ENCODE data around the gene DLG2. TPM values are rescaled to one million over a fixed set of nuclear protein-coding genes. Genes with fewer than 3 reads are reported as not detected.

The DLG2 gene
- total RNA-seq, 1 donor from 2014 or later, result 6.7 TPM

DNA sequence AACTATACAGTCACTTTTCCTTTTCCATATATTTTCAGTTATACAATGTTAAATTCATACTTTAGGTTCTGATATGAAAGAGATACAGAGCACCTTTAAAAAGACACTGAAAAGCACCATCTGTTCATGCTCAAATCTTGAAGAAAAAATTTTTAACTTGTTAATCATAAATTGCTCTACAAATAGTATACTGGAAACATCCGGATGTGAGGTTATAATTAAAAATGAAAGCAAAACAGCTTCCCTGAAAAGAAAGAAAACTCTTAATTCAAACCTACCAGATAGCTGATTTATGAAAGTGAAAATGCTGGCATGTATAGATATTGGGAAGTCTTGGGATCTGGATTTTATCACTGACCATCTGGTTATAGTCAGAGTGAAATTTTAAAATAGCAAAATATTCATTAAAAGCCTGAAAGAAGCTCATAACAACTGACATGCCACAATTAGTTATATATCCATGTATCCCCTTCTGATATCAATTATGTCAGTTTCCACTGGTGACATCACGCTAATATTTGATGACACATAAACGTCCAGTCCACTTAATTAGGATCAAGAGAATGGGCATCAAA, 740.0 kb downstream of the DLG2 start:
- Mint-ChIP-seq H3K4me1 (no peaks in the 10 kb centered on the region), H3K4me3 (no peak overlapping the region), H3K9me3 (no peaks in the 10 kb centered on the region), H3K27ac (no peak overlapping the region), H3K36me3 (no peaks in the 10 kb centered on the region), H3K27me3 (ENCODE audit: low read depth) (no peaks in the 10 kb centered on the region)
- TF ChIP-seq, protein P1, sequence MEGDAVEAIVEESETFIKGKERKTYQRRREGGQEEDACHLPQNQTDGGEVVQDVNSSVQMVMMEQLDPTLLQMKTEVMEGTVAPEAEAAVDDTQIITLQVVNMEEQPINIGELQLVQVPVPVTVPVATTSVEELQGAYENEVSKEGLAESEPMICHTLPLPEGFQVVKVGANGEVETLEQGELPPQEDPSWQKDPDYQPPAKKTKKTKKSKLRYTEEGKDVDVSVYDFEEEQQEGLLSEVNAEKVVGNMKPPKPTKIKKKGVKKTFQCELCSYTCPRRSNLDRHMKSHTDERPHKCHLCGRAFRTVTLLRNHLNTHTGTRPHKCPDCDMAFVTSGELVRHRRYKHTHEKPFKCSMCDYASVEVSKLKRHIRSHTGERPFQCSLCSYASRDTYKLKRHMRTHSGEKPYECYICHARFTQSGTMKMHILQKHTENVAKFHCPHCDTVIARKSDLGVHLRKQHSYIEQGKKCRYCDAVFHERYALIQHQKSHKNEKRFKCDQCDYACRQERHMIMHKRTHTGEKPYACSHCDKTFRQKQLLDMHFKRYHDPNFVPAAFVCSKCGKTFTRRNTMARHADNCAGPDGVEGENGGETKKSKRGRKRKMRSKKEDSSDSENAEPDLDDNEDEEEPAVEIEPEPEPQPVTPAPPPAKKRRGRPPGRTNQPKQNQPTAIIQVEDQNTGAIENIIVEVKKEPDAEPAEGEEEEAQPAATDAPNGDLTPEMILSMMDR (IDR thresholded peaks at IDR 0.05; ENCODE audit: unreplicated experiment), result no peak
- DNase-seq (ENCODE audit: low spot score in 2 of 2, unreplicated experiment in 2 of 2), result no peak

DNA sequence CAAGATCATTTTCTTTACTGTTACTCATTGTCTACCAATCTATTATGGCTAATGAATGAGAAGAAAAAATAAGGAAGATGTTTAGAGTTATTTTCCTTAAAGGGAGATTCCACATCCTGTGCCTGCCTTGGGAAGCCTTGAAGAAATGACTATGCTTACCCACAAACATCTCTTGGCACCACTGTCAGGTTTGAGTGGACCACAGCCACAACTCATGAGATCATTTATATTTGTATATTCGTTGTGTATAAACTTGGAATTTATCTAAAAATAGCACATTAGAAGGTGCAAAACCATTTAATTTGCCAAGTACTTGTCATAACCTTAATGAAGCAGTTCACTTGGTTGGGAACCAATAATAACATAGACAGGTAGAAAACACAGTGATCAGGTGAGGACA, 740.8 kb downstream of the DLG2 start:
- no peaks in the 10 kb centered on the region for H3K9me3 Mint-ChIP-seq
- no peaks in the 10 kb centered on the region for H3K4me1 Mint-ChIP-seq
- H3K27me3 Mint-ChIP-seq (ENCODE audit: low read depth), result no peaks in the 10 kb centered on the region
- no peak for DNase-seq (ENCODE audit: low spot score in 2 of 2, unreplicated experiment in 2 of 2)
- H3K36me3 Mint-ChIP-seq, result no peaks in the 10 kb centered on the region
- no peak overlapping the region for H3K4me3 Mint-ChIP-seq
- TF ChIP-seq, protein P1 (IDR thresholded peaks at IDR 0.05; ENCODE audit: unreplicated experiment), result no peak
- no peak overlapping the region for H3K27ac Mint-ChIP-seq

DNA sequence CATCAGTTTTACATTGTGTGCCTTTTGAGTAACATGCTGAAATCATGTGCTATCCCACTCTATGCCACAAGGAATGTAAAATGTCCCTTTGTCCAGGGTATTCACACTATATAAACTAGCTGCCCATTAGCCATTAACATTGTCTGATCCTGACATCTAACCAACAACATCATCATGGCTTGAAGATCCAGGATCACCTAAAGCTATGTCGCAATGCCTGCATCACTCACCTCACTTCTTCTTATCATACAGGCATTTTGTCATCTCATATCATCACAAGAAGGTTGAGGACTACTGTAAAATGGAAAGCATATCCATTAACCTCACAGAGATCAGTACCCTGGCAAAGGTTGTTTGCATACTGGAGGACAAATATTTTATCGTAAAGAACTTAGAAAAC, 742.3 kb downstream of the DLG2 start:
- no peaks in the 10 kb centered on the region for H3K9me3 Mint-ChIP-seq
- DNase-seq (ENCODE audit: low spot score in 2 of 2, unreplicated experiment in 2 of 2), result no peak
- no peak overlapping the region for H3K4me3 Mint-ChIP-seq
- H3K36me3 Mint-ChIP-seq, result no peaks in the 10 kb centered on the region
- no peaks in the 10 kb centered on the region for H3K27me3 Mint-ChIP-seq (ENCODE audit: low read depth)
- TF ChIP-seq, protein P1 (IDR thresholded peaks at IDR 0.05; ENCODE audit: unreplicated experiment), result no peak
- H3K4me1 Mint-ChIP-seq, result no peaks in the 10 kb centered on the region
- H3K27ac Mint-ChIP-seq, result no peak overlapping the region

DNA sequence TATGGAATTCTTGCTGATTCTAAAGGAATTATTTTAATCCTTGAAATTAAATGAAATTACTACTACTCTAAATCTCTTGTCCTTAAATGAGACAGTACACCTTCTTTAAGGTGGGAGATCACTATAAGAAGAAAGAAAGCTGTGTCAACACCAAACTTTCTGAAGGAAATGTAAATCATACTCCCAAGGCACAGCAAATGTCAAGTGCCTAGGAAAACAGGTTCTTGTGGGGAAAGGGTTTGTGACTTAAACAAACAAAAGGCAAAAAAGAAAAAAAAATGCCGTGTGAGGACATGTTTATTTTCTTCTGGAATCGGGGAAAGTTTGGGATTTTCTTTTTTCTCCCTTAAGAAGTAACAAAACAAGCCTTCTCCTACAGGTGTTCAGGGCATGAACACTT, 745.1 kb downstream of the DLG2 start:
- H3K27me3 Mint-ChIP-seq (ENCODE audit: low read depth), result no peaks in the 10 kb centered on the region
- no peaks in the 10 kb centered on the region for H3K36me3 Mint-ChIP-seq
- no peaks in the 10 kb centered on the region for H3K4me1 Mint-ChIP-seq
- H3K9me3 Mint-ChIP-seq, result peaks cover under 1% of the 10 kb centered on the region
- H3K27ac Mint-ChIP-seq, result no peak overlapping the region
- DNase-seq (ENCODE audit: low spot score in 2 of 2, unreplicated experiment in 2 of 2), result no peak
- TF ChIP-seq, protein P1 (IDR thresholded peaks at IDR 0.05; ENCODE audit: unreplicated experiment), result no peak
- H3K4me3 Mint-ChIP-seq, result no peak overlapping the region

DNA sequence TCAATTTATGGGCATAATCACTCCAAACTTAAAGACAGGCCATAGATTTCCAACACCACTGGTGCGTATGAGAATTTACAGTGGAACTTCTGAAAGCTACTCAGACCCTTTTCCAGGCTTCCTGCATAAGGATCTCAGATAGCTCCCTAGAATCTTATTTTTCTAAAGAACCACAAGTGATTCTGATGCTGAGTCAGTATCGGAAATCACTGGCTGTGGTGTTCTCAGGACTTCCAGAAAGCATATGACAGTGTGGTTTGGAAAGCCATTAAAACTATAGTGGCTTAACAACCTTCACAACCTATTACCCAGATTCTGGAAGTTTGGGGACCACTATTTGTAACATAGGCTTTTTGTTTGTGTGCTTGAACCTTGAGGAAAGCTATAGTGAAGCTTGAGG, 756.0 kb downstream of the DLG2 start:
- H3K27ac Mint-ChIP-seq, result no peak overlapping the region
- H3K36me3 Mint-ChIP-seq, result no peaks in the 10 kb centered on the region
- peaks cover 6% of the 10 kb centered on the region for H3K4me1 Mint-ChIP-seq
- peaks cover under 1% of the 10 kb centered on the region for H3K9me3 Mint-ChIP-seq
- TF ChIP-seq, protein P1 (IDR thresholded peaks at IDR 0.05; ENCODE audit: unreplicated experiment), result no peak
- H3K27me3 Mint-ChIP-seq (ENCODE audit: low read depth), result no peaks in the 10 kb centered on the region
- no peak overlapping the region for H3K4me3 Mint-ChIP-seq
- DNase-seq (ENCODE audit: low spot score in 2 of 2, unreplicated experiment in 2 of 2), result no peak

DNA sequence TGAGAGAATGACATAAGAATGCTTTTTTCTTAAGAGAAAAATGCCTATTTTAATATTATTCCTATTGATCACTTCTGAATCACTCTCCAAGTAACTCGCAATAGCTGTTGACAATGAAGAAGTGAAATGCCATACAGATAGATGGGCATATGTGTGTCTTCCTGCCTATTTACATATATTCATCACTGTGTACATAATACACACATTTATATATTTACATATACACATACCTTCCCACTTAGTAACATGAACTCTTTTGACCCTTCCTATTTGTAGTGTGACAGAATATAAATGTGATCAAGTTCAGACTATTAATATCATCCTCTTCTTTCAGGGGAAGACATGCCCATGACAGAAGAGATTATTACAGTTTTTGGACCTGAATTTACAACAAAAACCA, 756.7 kb downstream of the DLG2 start:
- TF ChIP-seq, protein P1 (IDR thresholded peaks at IDR 0.05; ENCODE audit: unreplicated experiment), result no peak
- H3K4me3 Mint-ChIP-seq, result no peak overlapping the region
- H3K27ac Mint-ChIP-seq, result no peak overlapping the region
- H3K4me1 Mint-ChIP-seq, result peaks cover 10% of the 10 kb centered on the region
- no peaks in the 10 kb centered on the region for H3K27me3 Mint-ChIP-seq (ENCODE audit: low read depth)
- H3K36me3 Mint-ChIP-seq, result no peaks in the 10 kb centered on the region
- H3K9me3 Mint-ChIP-seq, result no peaks in the 10 kb centered on the region
- no peak for DNase-seq (ENCODE audit: low spot score in 2 of 2, unreplicated experiment in 2 of 2)

Data from mesothelial cell of epicardium (in vitro differentiated cells).